Mucosa of rectum (tissue), 2 donors: Measurements from ENCODE around the gene ZNF768.
A peak's percentile ranks its signal among the peaks of the same experiment; 100 is the strongest.

Source experiments
- H3K27ac ChIP-seq, 2 donors: one replicate each; pipeline ENCODE4 v1.7.0; 2013; ENCODE audit warnings: inconsistent platforms in 2 of 2, low read depth in 2 of 2, low read length in 2 of 2
- H3K27me3 ChIP-seq, 2 donors: one replicate each; pipeline ENCODE4 v1.7.0; 2013; ENCODE audit warnings: low read length in 2 of 2; ENCODE audit not compliant: control insufficient read depth in 2 of 2, insufficient read depth in 2 of 2
- H3K36me3 ChIP-seq, 2 donors: one replicate each; pipeline ENCODE4 v1.7.0; 2013; ENCODE audit warnings: low read length in 2 of 2; ENCODE audit not compliant: control insufficient read depth in 2 of 2, insufficient read depth in 2 of 2
- H3K4me1 ChIP-seq, 2 donors: one replicate each; pipeline ENCODE4 v1.7.0; 2013; ENCODE audit warnings: low read length in 2 of 2, mild to moderate bottlenecking in 1 of 2; ENCODE audit not compliant: control insufficient read depth in 2 of 2, insufficient read depth in 2 of 2
- H3K4me3 ChIP-seq, 2 donors: one replicate each; pipeline ENCODE4 v1.7.0; 2013; ENCODE audit warnings: low read length in 2 of 2
- H3K9ac ChIP-seq, 2 donors: one replicate each; pipeline ENCODE4 v1.7.0; 2013; ENCODE audit warnings: low read length in 2 of 2, low read depth in 1 of 2, mild to moderate bottlenecking in 1 of 2
- H3K9me3 ChIP-seq, 2 donors: one replicate each; pipeline ENCODE4 v1.7.0; 2013; ENCODE audit warnings: low read length in 2 of 2; ENCODE audit not compliant: control insufficient read depth in 2 of 2
- donor health status: healthy.
- donor health status: Normal muscosa, but diverticular disease.

ZNF768 gene

DNA sequence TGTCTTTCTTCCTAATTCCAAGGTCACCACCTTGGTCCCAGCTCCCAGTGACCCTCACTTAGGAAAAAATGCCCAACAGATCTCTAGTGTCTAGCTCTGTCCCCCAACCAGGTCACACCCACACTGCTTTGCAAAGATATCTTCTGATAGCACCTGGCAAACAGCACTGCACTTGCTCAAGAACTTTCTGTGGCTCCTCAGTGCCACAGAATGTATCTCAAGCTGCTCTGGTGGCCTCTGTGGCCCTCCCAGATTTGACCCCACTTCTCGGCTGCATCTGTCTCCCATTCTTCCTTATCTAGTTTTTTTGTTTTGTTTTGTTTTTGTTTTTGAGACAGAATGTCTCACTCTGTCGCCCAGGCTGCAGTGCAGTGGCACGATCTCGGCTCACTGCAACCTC is 40.2 kb upstream of the ZNF768 start:
- peaks cover 8 to 21% of the 10 kb centered on the region in 2 donors for H3K4me1 ChIP-seq
- no peaks in the 10 kb centered on the region for H3K27me3 ChIP-seq
- no peak overlapping the region for H3K9ac ChIP-seq
- H3K4me3 ChIP-seq: no peak overlapping the region
- no peak overlapping the region for H3K27ac ChIP-seq
- H3K9me3 ChIP-seq: no peaks in the 10 kb centered on the region
- no peaks in the 10 kb centered on the region for H3K36me3 ChIP-seq

DNA sequence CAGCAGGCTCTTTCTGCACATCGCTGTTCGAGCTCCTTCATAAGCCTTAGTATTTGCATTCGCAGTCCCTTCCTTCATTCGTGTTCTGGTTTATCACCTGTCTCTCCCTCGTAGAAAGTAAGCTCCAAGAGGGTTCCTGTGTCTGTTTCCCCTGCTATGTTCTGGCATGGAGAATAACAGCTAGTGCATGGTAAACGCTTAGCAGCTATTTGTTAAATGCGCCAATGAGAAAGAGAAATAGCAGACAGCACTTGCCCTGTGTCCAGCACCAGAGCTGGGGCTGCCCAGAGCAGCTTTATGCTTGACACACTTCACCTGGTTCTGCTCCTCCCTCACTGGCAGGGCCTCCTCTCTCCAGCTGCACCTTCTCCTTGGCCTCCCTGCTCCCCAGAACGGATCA is 39.6 kb upstream of the ZNF768 start:
- Histone ChIP-seq H3K9ac (no peak overlapping the region), H3K27me3 (no peaks in the 10 kb centered on the region), H3K36me3 (no peaks in the 10 kb centered on the region), H3K4me1 (peaks cover 10 to 23% of the 10 kb centered on the region in 2 donors), H3K9me3 (no peaks in the 10 kb centered on the region), H3K27ac (no peak overlapping the region), H3K4me3 (no peak overlapping the region)

DNA sequence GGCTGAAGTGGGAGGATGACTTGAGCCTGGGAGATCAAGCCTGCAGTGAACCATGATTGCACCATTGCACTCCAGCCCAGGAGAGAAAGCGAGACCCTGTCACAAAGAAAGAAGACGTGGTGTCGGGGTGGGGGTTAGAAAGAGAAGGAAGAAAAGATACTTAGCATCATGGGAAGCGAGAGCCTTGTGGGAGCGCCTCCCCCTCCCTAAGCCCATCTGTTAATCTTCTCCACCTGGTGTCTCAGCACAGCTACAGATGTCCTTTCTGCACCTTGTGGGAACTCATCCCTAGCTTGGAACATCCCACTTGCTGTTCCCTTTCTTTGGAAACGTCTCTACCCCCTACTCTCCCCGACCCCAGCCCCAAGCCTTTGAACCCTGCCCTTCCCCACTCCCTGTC is 39.2 kb upstream of the ZNF768 start:
- Histone ChIP-seq H3K9me3 (no peaks in the 10 kb centered on the region), H3K9ac (no peak overlapping the region), H3K27ac (no peak overlapping the region), H3K4me3 (no peak overlapping the region), H3K27me3 (no peaks in the 10 kb centered on the region), H3K4me1 (peaks cover 9 to 19% of the 10 kb centered on the region in 2 donors), H3K36me3 (no peaks in the 10 kb centered on the region)

DNA sequence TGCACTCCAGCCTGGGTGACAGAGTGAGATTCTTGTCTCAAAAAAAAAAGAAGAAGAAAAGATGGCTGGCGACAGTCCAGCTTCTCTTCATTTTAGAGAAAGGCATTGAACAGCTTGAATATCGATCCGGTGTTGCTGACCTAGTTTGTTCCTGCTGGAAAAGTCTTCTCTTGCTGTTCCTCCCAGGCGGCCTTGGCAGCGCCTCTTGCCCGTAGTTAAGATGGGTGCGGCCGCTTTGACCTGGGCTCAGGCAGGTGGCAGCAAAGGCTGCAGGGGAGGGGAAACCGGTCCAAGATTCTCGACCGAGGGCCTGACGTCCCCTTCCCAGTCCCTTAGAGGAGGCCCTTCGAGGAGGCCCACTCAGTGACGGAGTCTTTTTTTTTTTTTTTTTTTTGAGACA is 35.7 kb upstream of the ZNF768 start:
- Histone ChIP-seq H3K9me3 (no peaks in the 10 kb centered on the region), H3K4me1 (peaks cover 11 to 24% of the 10 kb centered on the region in 2 donors), H3K4me3 (peak overlapping the region; percentile 17 to 73), H3K27me3 (no peaks in the 10 kb centered on the region), H3K9ac (peak overlapping the region in 1 of 2 donors; percentile 20), H3K36me3 (no peaks in the 10 kb centered on the region), H3K27ac (peak overlapping the region; percentile 71 to 83)

- Histone ChIP-seq H3K27ac (peak overlapping the region; percentile 71 to 83), H3K9ac (peak overlapping the region; percentile 62 to 65)
These were observed 34.9 kb upstream of the ZNF768 start for GRCh38 chr16:30561089-30561816.

DNA sequence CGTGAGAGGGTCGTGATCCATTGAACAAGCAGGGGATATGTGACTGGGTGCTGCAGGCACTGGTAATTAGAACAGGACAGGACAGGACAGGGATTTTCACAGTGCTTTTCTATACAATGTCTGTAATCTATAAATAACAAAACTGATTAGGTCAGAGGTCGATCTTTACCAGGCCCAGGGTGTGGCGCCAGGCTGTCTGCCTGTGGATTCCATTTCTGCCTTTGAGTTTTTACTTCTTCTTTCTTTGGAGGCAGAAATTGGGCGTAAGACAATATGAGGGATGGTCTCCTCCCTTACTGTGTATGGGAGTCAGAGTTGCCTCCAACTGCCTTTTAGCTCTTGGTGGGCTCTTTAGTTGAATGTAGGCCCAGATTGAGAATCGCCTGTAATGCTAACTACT is 33.3 kb upstream of the ZNF768 start:
- no peaks in the 10 kb centered on the region for H3K9me3 ChIP-seq
- H3K4me3 ChIP-seq: no peak overlapping the region
- H3K27ac ChIP-seq: peak overlapping the region in 1 of 2 donors; percentile 92
- H3K9ac ChIP-seq: no peak overlapping the region
- peaks cover 17 to 35% of the 10 kb centered on the region in 2 donors for H3K4me1 ChIP-seq
- peaks cover 2 to 4% of the 10 kb centered on the region in 2 donors for H3K36me3 ChIP-seq
- H3K27me3 ChIP-seq: no peaks in the 10 kb centered on the region

More at GRCh38 chr16:30561089-30561816, 34.9 kb upstream of the ZNF768 start:
- Histone ChIP-seq H3K36me3 (no peaks in the 10 kb centered on the region), H3K4me1 (peaks cover 14 to 28% of the 10 kb centered on the region in 2 donors), H3K27me3 (no peaks in the 10 kb centered on the region), H3K9me3 (no peaks in the 10 kb centered on the region), H3K4me3 (peak overlapping the region; percentile 58 to 73)

DNA sequence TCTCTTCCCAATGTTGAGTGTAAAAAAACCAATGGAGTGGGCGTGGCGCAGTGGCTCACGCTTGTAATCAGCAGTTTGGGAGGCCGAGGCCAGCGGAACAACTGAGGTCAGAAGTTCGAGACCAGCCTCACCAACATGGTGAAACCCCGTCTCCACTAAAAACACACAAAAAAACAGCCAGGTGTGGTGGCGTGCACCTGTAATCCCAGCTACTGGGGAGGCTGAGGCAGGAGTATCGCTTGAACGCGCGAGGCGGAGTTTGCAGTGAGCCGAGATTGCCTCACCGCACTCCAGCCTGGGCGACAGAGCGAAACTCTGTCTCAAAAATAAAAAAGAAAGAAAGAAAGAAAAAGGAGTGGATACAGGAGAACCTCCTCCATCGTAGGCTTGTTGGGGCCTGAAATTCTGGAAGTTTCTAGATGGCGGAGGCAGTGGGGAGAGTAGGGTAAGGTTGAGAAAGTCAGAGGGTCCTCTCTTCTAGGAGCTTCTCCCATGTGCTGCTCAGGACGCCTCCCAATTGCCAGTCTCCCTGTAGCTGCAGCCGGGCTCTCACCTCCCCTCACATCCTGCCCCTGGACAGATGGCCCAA is 32.5 kb upstream of the ZNF768 start:
- Histone ChIP-seq H3K4me3 (peak overlapping the region; percentile 21 to 73), H3K9ac (peak overlapping the region in 1 of 2 donors; percentile 48), H3K27ac (peak overlapping the region; percentile 90 to 92), H3K4me1 (peaks cover 17 to 35% of the 10 kb centered on the region in 2 donors), H3K27me3 (no peaks in the 10 kb centered on the region), H3K9me3 (no peaks in the 10 kb centered on the region), H3K36me3 (peaks cover 2 to 10% of the 10 kb centered on the region in 2 donors)

GRCh38 chr16:30557957-30558788 is 31.8 kb upstream of the ZNF768 start, which contains the start of gene ZNF764:
Gene ZNF764 (minus strand): TSS chr16:30558374. CDS start chr16:30558182, 192 bp downstream.
- Histone ChIP-seq H3K27me3 (no peaks in the 10 kb centered on the region), H3K27ac (peak within 1 kb of the TSS; percentile 90 to 92), H3K4me1 (peaks cover 17 to 38% of the 10 kb centered on the region in 2 donors), H3K4me3 (peak within 1 kb of the TSS; percentile 76 to 80), H3K9ac (peak within 1 kb of the TSS; percentile 75 to 85), H3K36me3 (peaks cover 6 to 17% of the 10 kb centered on the region in 2 donors), H3K9me3 (no peaks in the 10 kb centered on the region)

DNA sequence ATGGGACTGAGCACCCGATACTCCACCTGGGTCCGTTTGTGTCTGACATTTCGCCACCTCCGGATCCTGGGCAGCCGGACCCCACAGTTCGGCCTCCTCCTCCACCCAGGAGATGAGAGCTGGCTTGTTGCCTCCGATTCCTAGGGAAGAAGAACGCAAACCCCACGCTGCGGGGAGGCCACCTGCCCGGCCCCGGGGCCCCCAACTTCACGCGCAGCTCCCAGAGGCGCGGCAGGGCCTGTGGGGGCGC is 31.3 kb upstream of the ZNF768 start:
- peak overlapping the region; percentile 90 to 92 for H3K27ac ChIP-seq
- no peaks in the 10 kb centered on the region for H3K9me3 ChIP-seq
- peaks cover 6 to 20% of the 10 kb centered on the region in 2 donors for H3K36me3 ChIP-seq
- peak overlapping the region; percentile 76 to 80 for H3K4me3 ChIP-seq
- H3K9ac ChIP-seq: peak overlapping the region; percentile 75 to 85
- H3K4me1 ChIP-seq: peaks cover 17 to 40% of the 10 kb centered on the region in 2 donors
- no peaks in the 10 kb centered on the region for H3K27me3 ChIP-seq

DNA sequence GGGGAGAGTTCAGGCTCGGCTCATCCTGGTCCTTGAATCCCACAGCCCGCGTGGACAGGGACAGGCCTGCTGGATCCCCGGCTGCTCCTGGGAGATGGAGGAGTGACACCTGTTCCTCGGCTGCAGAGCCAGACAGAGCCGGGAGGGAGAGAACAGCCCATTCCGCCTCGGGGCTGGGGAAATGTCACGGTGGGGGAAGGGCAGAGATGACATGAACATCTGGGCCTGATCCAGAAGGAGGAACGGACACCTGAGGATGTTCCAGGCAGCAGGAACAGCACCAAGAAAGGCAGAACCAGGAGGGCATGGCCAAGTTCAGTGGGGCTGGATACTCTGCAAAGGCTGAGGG is 29.7 kb upstream of the ZNF768 start:
- no peaks in the 10 kb centered on the region for H3K9me3 ChIP-seq
- no peak overlapping the region for H3K27ac ChIP-seq
- H3K9ac ChIP-seq: no peak overlapping the region
- peak overlapping the region in 1 of 2 donors; percentile 27 for H3K4me3 ChIP-seq
- H3K27me3 ChIP-seq: no peaks in the 10 kb centered on the region
- H3K36me3 ChIP-seq: peaks cover 6 to 20% of the 10 kb centered on the region in 2 donors
- H3K4me1 ChIP-seq: peaks cover 10 to 36% of the 10 kb centered on the region in 2 donors
